Measurements from ENCODE around the gene ELOVL7. TPM values are rescaled to one million over a fixed set of nuclear protein-coding genes. Genes with fewer than 3 reads are reported as not detected.
"Not testable (repeated sequence)": the region's sequence is repeated elsewhere in the genome, so short reads cannot be mapped to it uniquely, and the experiment has no call there.

Gene ELOVL7
- total RNA-seq, 4 donors from 2014 or later: 1.2 to 7.0 (median 5.3) TPM

DNA sequence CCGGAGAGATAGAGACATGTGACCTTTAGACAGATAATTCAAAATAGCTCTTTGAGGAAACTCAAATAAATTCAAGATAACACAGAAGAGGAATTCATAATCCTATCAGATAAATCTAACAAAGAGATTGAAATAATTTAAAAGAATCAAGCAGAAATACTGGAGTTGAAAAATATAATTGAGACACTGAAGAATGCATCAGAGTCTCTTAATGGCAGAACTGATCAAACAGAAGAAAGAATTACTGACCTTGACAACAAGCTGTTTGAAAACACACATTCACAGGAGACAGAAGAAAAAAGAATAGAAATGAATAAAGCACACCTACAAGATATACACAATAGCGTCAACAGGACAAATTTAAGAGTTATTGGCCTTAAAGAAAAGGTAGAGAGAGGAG lies 103.7 kb downstream of the ELOVL7 start:
- no peak for DNase-seq (ENCODE audit: extremely low spot score)
- TF ChIP-seq EP300 (IDR thresholded peaks at IDR 0.05): no peak
- TF ChIP-seq POLR2AphosphoS5 (IDR thresholded peaks at IDR 0.05): no peak
- TF ChIP-seq, protein P1, sequence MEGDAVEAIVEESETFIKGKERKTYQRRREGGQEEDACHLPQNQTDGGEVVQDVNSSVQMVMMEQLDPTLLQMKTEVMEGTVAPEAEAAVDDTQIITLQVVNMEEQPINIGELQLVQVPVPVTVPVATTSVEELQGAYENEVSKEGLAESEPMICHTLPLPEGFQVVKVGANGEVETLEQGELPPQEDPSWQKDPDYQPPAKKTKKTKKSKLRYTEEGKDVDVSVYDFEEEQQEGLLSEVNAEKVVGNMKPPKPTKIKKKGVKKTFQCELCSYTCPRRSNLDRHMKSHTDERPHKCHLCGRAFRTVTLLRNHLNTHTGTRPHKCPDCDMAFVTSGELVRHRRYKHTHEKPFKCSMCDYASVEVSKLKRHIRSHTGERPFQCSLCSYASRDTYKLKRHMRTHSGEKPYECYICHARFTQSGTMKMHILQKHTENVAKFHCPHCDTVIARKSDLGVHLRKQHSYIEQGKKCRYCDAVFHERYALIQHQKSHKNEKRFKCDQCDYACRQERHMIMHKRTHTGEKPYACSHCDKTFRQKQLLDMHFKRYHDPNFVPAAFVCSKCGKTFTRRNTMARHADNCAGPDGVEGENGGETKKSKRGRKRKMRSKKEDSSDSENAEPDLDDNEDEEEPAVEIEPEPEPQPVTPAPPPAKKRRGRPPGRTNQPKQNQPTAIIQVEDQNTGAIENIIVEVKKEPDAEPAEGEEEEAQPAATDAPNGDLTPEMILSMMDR (IDR thresholded peaks at IDR 0.05): no peak
- no peak for TF ChIP-seq POLR2A (IDR thresholded peaks at IDR 0.05; ENCODE audit: low read depth)
- Histone ChIP-seq H3K27me3 (no peaks in the 10 kb centered on the region), H3K4me1 (no peaks in the 10 kb centered on the region), H3K27ac (replicated peaks in 1 of 4) (no peak overlapping the region), H3K4me3 (no peak overlapping the region), H3K9me3 (peaks cover 0 to 22% (median 10%) of the 10 kb centered on the region in 4 donors), H3K36me3 (no peaks in the 10 kb centered on the region)
- WGBS: 96% methylated on average over 2 of the region's 2 CpGs
- intact Hi-C loops (cut with DNase I): no loop called here

DNA sequence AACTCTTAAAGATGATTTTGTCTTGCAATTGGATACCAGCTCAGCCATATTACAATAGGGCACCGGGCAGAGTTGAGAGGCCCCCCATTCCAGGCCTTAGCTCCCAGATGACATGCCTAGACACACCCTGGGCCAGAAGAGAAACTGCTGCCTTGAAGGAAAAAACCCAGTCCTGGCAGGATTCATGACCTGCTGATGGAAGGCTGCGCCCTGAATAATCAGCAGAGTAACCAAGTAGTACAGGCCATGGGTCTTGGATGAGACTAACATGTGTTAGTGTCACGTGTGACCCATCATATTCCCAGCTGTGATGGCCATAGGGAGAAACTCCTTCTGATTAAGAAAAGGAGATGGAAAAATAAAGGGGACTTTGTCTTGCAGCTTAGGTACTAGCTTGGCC lies 105.1 kb downstream of the ELOVL7 start:
- Histone ChIP-seq H3K4me1 (no peaks in the 10 kb centered on the region), H3K27ac (replicated peaks in 1 of 4) (no peak overlapping the region), H3K4me3 (no peak overlapping the region), H3K27me3 (no peaks in the 10 kb centered on the region), H3K36me3 (no peaks in the 10 kb centered on the region), H3K9me3 (peaks cover 0 to 22% (median 10%) of the 10 kb centered on the region in 4 donors)
- 92% methylated on average over 3 of the region's 3 CpGs for WGBS
- DNase-seq (ENCODE audit: extremely low spot score): no peak
- TF ChIP-seq POLR2AphosphoS5 (IDR thresholded peaks at IDR 0.05): no peak
- intact Hi-C loops (cut with DNase I): no loop called here

DNA sequence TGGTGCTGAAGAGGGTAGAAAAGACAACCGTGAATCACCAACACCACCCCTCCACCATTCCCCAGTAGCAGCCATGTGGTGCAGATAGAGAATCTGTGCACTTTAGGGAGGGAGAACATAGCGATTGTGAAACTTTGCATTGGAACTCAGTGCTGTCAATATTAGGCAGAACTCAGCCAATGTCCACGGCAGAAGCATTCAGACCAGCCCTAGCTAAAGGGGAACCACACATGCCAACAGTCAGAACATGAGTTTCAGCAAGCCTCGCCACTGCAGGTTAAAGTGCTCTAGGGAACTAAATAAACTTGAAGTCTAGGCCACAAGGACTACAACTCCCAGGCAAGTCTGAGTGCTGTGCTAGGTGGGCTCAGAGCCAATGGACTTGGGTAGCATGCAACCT lies 105.6 kb downstream of the ELOVL7 start:
- 88% methylated on average over 4 of the region's 4 CpGs for WGBS
- TF ChIP-seq POLR2A (IDR thresholded peaks at IDR 0.05; ENCODE audit: low read depth): no peak
- TF ChIP-seq EP300 (IDR thresholded peaks at IDR 0.05): no peak
- TF ChIP-seq POLR2AphosphoS5 (IDR thresholded peaks at IDR 0.05): no peak
- TF ChIP-seq, protein P1 (IDR thresholded peaks at IDR 0.05): no peak
- H3K27me3 ChIP-seq: no peaks in the 10 kb centered on the region
- H3K9me3 ChIP-seq: peaks cover 0 to 22% (median 10%) of the 10 kb centered on the region in 4 donors
- H3K27ac ChIP-seq (replicated peaks in 1 of 4): no peak overlapping the region
- DNase-seq (ENCODE audit: extremely low spot score): no peak
- no peaks in the 10 kb centered on the region for H3K36me3 ChIP-seq
- no peak overlapping the region for H3K4me3 ChIP-seq
- H3K4me1 ChIP-seq: no peaks in the 10 kb centered on the region
- intact Hi-C loops (cut with DNase I): no loop called here

DNA sequence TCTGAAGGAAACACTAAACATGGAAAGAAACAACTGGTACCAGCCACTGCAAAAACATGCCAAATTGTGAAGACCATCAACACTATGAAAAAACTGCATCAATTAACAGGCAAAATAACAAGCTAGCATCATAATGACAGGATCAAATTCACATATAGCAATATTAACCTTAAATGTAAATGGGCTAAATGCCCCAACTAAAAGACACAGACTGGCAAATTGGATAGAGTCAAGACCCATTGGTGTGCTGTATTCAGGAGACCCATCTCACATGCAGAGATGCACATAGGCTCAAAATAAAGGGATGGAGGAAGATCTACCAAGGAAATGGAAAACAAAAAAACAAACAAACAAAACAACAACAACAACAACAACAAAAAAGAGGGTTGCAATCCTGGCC lies 113.2 kb downstream of the ELOVL7 start:
- H3K4me1 ChIP-seq; intact Hi-C loops (cut with DNase I); DNase-seq (ENCODE audit: extremely low spot score); H3K36me3 ChIP-seq; H3K27me3 ChIP-seq; H3K9me3 ChIP-seq; H3K4me3 ChIP-seq; H3K27ac ChIP-seq (replicated peaks in 1 of 4): not testable (repeated sequence)

DNA sequence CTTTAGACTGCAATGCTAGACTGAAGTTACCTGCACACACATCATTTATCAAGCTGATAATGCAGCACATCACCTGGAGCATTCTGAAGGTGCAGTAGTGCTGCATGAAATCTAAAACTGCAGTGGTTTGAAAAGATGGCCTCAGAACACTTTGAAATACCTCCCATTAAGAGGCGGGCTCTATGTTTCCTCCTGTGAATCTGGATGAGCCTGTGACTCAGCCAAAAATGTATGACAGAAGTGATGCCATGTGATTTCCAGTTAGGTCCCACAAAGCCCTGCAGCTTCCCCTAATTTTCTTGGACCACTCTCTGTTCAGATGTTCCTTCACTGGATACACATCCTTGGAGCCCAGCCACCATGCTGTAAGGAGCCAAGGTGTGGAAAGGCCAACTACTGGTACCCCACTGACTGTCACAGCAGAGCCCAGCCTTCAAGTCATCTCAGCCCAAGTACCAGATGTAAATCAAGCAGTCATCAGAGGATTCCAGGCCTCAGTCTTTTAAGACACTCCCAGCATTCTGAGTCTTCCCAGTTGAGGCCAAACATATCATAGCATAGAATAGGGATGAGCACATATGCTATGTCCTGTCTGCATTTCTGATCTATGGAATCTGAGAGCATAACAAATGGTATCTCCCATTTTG lies 116.9 kb downstream of the ELOVL7 start:
- intact Hi-C loops (cut with DNase I): no loop called here
- no peak overlapping the region for H3K4me3 ChIP-seq
- no peaks in the 10 kb centered on the region for H3K4me1 ChIP-seq
- WGBS: 90% methylated on average over 1 of the region's 1 CpG
- H3K27ac ChIP-seq (replicated peaks in 1 of 4): no peak overlapping the region
- H3K36me3 ChIP-seq: no peaks in the 10 kb centered on the region
- no peak for TF ChIP-seq EP300 (IDR thresholded peaks at IDR 0.05)
- TF ChIP-seq POLR2AphosphoS5 (IDR thresholded peaks at IDR 0.05): no peak
- no peaks in the 10 kb centered on the region for H3K27me3 ChIP-seq
- no peaks in the 10 kb centered on the region for H3K9me3 ChIP-seq
- DNase-seq (ENCODE audit: extremely low spot score): no peak

DNA sequence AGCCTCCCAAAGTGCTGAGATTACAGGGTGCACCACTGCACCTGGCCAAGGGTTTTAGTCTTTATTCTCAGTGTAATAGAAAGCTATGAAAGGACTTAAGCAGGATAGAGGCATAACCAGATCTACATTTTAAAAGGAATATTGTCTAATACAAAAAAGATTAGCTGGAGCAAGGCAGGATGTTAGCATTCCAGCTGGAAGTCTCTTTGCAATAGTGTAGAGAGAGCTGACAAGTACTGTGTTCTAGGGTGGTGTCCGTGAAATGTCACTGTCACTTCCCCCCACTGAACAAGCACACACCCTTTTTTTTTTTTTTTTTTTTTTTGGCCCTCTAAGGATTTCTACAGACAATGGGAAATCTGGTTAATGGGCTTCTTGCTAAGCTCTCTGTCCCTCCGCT lies 119.9 kb downstream of the ELOVL7 start:
- Histone ChIP-seq H3K9me3 (no peaks in the 10 kb centered on the region), H3K27ac (replicated peaks in 1 of 4) (no peak overlapping the region), H3K36me3 (no peaks in the 10 kb centered on the region), H3K4me3 (no peak overlapping the region), H3K27me3 (no peaks in the 10 kb centered on the region), H3K4me1 (no peaks in the 10 kb centered on the region)
- intact Hi-C loops (cut with DNase I): no loop called here
- 71% methylated on average over 2 of the region's 2 CpGs for WGBS
- TF ChIP-seq EP300 (IDR thresholded peaks at IDR 0.05) (no peak), POLR2AphosphoS5 (IDR thresholded peaks at IDR 0.05) (no peak), POLR2A (IDR thresholded peaks at IDR 0.05; ENCODE audit: low read depth) (no peak)
- TF ChIP-seq, protein P1 (IDR thresholded peaks at IDR 0.05): no peak
- no peak for DNase-seq (ENCODE audit: extremely low spot score)

Measured in esophagus muscularis mucosa (tissue), 4 donors.